Measurements from ENCODE around the gene ZFYVE27. TPM values are rescaled to one million over a fixed set of nuclear protein-coding genes. Genes with fewer than 3 reads are reported as not detected.

Gene ZFYVE27
- total RNA-seq, 1 experiment from 2014 or later: 26.0 TPM

DNA sequence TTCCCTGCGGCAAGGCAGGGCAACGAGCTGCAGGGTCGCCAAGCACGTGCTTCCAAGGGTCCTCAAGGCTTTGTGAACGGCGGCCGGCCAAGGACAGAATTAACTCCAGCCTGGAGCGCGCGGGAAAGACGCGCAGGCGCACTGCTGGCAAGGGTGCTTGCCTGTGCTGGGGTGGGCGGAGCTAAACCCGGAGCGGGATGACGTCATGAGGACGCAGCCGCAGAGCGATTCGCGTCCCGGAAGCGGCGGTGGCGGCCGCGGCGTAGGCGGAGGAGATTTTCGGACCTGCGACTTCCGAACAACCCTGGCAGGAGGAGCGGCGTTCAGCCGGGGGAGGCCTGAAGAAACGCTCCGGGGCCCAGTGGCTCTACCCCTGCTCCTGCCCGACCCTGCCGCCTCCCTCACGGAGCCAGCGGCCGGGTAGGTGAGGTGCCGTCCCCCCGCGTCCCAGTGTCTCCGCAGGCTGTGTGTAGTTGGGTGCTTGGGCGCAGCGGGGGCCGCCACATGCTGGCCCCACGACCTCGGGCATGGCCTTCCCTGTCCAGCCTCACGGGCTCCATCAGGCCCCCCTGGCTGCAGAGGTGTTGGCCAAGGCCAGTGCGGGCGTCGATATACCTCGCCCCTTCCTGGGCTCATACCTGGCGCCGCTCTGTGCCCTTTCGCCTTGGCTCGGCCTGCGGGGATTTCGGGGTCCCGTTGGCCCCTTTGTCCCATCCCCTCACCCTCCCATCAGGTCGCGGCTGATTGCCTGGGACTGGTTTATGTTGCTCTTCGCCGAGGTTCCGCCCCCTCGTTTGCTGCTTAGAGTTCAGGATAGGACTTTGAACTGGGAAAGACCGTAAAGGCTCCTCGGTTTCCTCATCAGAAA lies at the start of gene ZFYVE27 (continued):
- peak; percentile 99 for TF ChIP-seq JUN (CRISPR knock-in tag; IDR thresholded peaks at IDR 0.05)
- peak; percentile 99 for TF ChIP-seq TEAD4 (CRISPR knock-in tag; IDR thresholded peaks at IDR 0.05)
- peak; percentile 98 for TF ChIP-seq CBFB (CRISPR knock-in tag; IDR thresholded peaks at IDR 0.05; ENCODE audit: low read depth)
- TF ChIP-seq, protein P1, sequence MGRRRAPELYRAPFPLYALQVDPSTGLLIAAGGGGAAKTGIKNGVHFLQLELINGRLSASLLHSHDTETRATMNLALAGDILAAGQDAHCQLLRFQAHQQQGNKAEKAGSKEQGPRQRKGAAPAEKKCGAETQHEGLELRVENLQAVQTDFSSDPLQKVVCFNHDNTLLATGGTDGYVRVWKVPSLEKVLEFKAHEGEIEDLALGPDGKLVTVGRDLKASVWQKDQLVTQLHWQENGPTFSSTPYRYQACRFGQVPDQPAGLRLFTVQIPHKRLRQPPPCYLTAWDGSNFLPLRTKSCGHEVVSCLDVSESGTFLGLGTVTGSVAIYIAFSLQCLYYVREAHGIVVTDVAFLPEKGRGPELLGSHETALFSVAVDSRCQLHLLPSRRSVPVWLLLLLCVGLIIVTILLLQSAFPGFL (CRISPR knock-in tag; IDR thresholded peaks at IDR 0.05; ENCODE audit: borderline replicate concordance): peak; percentile 97; the same call in 1 of the 2 replicates
- TF ChIP-seq TEAD1 (CRISPR knock-in tag; IDR thresholded peaks at IDR 0.05): peak; percentile 100
- peak; percentile 96 for TF ChIP-seq IRF2 (CRISPR knock-in tag; IDR thresholded peaks at IDR 0.05; ENCODE audit: borderline replicate concordance, low read depth)
- peak; percentile 66 for TF ChIP-seq NFYB (CRISPR knock-in tag; conservative IDR thresholded peaks at IDR 0.05; ENCODE audit: low read depth)
- TF ChIP-seq, protein P2, sequence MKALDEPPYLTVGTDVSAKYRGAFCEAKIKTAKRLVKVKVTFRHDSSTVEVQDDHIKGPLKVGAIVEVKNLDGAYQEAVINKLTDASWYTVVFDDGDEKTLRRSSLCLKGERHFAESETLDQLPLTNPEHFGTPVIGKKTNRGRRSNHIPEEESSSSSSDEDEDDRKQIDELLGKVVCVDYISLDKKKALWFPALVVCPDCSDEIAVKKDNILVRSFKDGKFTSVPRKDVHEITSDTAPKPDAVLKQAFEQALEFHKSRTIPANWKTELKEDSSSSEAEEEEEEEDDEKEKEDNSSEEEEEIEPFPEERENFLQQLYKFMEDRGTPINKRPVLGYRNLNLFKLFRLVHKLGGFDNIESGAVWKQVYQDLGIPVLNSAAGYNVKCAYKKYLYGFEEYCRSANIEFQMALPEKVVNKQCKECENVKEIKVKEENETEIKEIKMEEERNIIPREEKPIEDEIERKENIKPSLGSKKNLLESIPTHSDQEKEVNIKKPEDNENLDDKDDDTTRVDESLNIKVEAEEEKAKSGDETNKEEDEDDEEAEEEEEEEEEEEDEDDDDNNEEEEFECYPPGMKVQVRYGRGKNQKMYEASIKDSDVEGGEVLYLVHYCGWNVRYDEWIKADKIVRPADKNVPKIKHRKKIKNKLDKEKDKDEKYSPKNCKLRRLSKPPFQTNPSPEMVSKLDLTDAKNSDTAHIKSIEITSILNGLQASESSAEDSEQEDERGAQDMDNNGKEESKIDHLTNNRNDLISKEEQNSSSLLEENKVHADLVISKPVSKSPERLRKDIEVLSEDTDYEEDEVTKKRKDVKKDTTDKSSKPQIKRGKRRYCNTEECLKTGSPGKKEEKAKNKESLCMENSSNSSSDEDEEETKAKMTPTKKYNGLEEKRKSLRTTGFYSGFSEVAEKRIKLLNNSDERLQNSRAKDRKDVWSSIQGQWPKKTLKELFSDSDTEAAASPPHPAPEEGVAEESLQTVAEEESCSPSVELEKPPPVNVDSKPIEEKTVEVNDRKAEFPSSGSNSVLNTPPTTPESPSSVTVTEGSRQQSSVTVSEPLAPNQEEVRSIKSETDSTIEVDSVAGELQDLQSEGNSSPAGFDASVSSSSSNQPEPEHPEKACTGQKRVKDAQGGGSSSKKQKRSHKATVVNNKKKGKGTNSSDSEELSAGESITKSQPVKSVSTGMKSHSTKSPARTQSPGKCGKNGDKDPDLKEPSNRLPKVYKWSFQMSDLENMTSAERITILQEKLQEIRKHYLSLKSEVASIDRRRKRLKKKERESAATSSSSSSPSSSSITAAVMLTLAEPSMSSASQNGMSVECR (CRISPR knock-in tag; IDR thresholded peaks at IDR 0.05; ENCODE audit: borderline replicate concordance): peak; percentile 100
- peak; percentile 96 for TF ChIP-seq FOXJ3 (CRISPR knock-in tag; IDR thresholded peaks at IDR 0.05; ENCODE audit: borderline replicate concordance)
- peak; percentile 91 for TF ChIP-seq ZNF263 (CRISPR knock-in tag; IDR thresholded peaks at IDR 0.05; ENCODE audit: low read depth)
- TF ChIP-seq NR2C2 (CRISPR knock-in tag; IDR thresholded peaks at IDR 0.05): peak; percentile 94
- peak; percentile 100 for TF ChIP-seq CREB1 (CRISPR knock-in tag; IDR thresholded peaks at IDR 0.05)
- TF ChIP-seq, protein P3, sequence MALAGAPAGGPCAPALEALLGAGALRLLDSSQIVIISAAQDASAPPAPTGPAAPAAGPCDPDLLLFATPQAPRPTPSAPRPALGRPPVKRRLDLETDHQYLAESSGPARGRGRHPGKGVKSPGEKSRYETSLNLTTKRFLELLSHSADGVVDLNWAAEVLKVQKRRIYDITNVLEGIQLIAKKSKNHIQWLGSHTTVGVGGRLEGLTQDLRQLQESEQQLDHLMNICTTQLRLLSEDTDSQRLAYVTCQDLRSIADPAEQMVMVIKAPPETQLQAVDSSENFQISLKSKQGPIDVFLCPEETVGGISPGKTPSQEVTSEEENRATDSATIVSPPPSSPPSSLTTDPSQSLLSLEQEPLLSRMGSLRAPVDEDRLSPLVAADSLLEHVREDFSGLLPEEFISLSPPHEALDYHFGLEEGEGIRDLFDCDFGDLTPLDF (CRISPR knock-in tag; IDR thresholded peaks at IDR 0.05): peak; percentile 100
- TF ChIP-seq, protein P4, sequence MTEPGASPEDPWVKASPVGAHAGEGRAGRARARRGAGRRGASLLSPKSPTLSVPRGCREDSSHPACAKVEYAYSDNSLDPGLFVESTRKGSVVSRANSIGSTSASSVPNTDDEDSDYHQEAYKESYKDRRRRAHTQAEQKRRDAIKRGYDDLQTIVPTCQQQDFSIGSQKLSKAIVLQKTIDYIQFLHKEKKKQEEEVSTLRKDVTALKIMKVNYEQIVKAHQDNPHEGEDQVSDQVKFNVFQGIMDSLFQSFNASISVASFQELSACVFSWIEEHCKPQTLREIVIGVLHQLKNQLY (CRISPR knock-in tag; IDR thresholded peaks at IDR 0.05): peak; percentile 99
- TF ChIP-seq SMAD3 (CRISPR knock-in tag; IDR thresholded peaks at IDR 0.05; ENCODE audit: borderline replicate concordance): peak; percentile 100
- TF ChIP-seq ZNF219 (CRISPR knock-in tag; IDR thresholded peaks at IDR 0.05; ENCODE audit: borderline replicate concordance): peak; percentile 98
- TF ChIP-seq NR3C1 (CRISPR knock-in tag; conservative IDR thresholded peaks at IDR 0.05; ENCODE audit: low read depth): peak; percentile 99
- TF ChIP-seq, protein P5, sequence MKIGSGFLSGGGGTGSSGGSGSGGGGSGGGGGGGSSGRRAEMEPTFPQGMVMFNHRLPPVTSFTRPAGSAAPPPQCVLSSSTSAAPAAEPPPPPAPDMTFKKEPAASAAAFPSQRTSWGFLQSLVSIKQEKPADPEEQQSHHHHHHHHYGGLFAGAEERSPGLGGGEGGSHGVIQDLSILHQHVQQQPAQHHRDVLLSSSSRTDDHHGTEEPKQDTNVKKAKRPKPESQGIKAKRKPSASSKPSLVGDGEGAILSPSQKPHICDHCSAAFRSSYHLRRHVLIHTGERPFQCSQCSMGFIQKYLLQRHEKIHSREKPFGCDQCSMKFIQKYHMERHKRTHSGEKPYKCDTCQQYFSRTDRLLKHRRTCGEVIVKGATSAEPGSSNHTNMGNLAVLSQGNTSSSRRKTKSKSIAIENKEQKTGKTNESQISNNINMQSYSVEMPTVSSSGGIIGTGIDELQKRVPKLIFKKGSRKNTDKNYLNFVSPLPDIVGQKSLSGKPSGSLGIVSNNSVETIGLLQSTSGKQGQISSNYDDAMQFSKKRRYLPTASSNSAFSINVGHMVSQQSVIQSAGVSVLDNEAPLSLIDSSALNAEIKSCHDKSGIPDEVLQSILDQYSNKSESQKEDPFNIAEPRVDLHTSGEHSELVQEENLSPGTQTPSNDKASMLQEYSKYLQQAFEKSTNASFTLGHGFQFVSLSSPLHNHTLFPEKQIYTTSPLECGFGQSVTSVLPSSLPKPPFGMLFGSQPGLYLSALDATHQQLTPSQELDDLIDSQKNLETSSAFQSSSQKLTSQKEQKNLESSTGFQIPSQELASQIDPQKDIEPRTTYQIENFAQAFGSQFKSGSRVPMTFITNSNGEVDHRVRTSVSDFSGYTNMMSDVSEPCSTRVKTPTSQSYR (CRISPR knock-in tag; IDR thresholded peaks at IDR 0.05): peak; percentile 100
- no peak for TF ChIP-seq OVOL2 (CRISPR knock-in tag; IDR thresholded peaks at IDR 0.05; ENCODE audit: borderline replicate concordance)
- TF ChIP-seq, protein P6, sequence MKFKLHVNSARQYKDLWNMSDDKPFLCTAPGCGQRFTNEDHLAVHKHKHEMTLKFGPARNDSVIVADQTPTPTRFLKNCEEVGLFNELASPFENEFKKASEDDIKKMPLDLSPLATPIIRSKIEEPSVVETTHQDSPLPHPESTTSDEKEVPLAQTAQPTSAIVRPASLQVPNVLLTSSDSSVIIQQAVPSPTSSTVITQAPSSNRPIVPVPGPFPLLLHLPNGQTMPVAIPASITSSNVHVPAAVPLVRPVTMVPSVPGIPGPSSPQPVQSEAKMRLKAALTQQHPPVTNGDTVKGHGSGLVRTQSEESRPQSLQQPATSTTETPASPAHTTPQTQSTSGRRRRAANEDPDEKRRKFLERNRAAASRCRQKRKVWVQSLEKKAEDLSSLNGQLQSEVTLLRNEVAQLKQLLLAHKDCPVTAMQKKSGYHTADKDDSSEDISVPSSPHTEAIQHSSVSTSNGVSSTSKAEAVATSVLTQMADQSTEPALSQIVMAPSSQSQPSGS (CRISPR knock-in tag; IDR thresholded peaks at IDR 0.05; ENCODE audit: borderline replicate concordance, low read depth): peak; percentile 99
- TF ChIP-seq, protein P7, sequence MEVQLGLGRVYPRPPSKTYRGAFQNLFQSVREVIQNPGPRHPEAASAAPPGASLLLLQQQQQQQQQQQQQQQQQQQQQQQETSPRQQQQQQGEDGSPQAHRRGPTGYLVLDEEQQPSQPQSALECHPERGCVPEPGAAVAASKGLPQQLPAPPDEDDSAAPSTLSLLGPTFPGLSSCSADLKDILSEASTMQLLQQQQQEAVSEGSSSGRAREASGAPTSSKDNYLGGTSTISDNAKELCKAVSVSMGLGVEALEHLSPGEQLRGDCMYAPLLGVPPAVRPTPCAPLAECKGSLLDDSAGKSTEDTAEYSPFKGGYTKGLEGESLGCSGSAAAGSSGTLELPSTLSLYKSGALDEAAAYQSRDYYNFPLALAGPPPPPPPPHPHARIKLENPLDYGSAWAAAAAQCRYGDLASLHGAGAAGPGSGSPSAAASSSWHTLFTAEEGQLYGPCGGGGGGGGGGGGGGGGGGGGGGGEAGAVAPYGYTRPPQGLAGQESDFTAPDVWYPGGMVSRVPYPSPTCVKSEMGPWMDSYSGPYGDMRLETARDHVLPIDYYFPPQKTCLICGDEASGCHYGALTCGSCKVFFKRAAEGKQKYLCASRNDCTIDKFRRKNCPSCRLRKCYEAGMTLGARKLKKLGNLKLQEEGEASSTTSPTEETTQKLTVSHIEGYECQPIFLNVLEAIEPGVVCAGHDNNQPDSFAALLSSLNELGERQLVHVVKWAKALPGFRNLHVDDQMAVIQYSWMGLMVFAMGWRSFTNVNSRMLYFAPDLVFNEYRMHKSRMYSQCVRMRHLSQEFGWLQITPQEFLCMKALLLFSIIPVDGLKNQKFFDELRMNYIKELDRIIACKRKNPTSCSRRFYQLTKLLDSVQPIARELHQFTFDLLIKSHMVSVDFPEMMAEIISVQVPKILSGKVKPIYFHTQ (CRISPR knock-in tag; IDR thresholded peaks at IDR 0.05): no peak
- TF ChIP-seq, protein P8, sequence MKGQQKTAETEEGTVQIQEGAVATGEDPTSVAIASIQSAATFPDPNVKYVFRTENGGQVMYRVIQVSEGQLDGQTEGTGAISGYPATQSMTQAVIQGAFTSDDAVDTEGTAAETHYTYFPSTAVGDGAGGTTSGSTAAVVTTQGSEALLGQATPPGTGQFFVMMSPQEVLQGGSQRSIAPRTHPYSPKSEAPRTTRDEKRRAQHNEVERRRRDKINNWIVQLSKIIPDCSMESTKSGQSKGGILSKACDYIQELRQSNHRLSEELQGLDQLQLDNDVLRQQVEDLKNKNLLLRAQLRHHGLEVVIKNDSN (CRISPR knock-in tag; IDR thresholded peaks at IDR 0.05): peak; percentile 93

Measured in WTC11 (cell line).